B cell (primary cell): ENCODE measurements around the gene TMEM35A. TPM values are rescaled to one million over a fixed set of nuclear protein-coding genes. Genes with fewer than 3 reads are reported as not detected.

Source experiments
- ATAC-seq: fragments of 200-7000 bp; cut with Tn5 transposase; one replicate; pipeline ENCODE4 v1.10.0; 2021; ENCODE audit warnings: low read depth, mild to moderate bottlenecking, moderate number of reproducible peaks, moderate library complexity
- CTCF ChIA-PET: fragments of 350-600 bp; sonication (Branson Sonifier 250); formaldehyde crosslinking; loops from one replicate; lab custom pipeline; 2021; ENCODE audit warnings: antibody characterized with exemption, inconsistent platforms; lab: Charles Lee
- POLR2A ChIA-PET: fragments of 350-600 bp; sonication (Branson Sonifier 250); formaldehyde crosslinking; loops from one replicate; lab custom pipeline; 2021; ENCODE audit warnings: antibody characterized with exemption; lab: Charles Lee
- DNase-seq: peaks from one replicate; pipeline ENCODE4 v3.0.0; 2013
- H2AFZ ChIP-seq: 2 replicates; pipeline ENCODE4 v1.6.1; 2012; ENCODE audit warnings: mild to moderate bottlenecking, low read depth, low read length; ENCODE audit not compliant: insufficient read depth, poor library complexity, severe bottlenecking
- H3K27ac ChIP-seq, 2 donors: 1 replicate in 1 of 2; 2 replicates in 1 of 2; pipeline ENCODE4 v1.5.1; 2012 to 2013; ENCODE audit warnings: low read length in 2 of 2, mild to moderate bottlenecking in 2 of 2, moderate library complexity in 1 of 2
- H3K27me3 ChIP-seq, 4 experiments: fragments of 200-600 bp in 1 of 4; sonication (generic) in 1 of 4; replicated peaks in 1 of 4; 1 replicate in 2 of 4; 2 replicates in 2 of 4; pipeline versions ENCODE4 v1.6.1 to v1.7.0; 2013 to 2016; ENCODE audit warnings: low read length in 3 of 4, mild to moderate bottlenecking in 2 of 4, mixed read lengths in 1 of 4, moderate library complexity in 1 of 4; ENCODE audit not compliant: insufficient read depth in 4 of 4, control insufficient read depth in 3 of 4; ENCODE audit errors: control extremely low read depth in 1 of 4
- H3K36me3 ChIP-seq, 2 experiments: replicated peaks in 1 of 2; 1 replicate in 1 of 2; 2 replicates in 1 of 2; pipeline versions ENCODE4 v1.6.1 to v1.7.1; 2013; ENCODE audit warnings: low read length in 1 of 2; ENCODE audit not compliant: insufficient read depth in 2 of 2, control insufficient read depth in 1 of 2; ENCODE audit errors: control extremely low read depth in 1 of 2, extremely low read depth in 1 of 2
- H3K4me1 ChIP-seq, 2 donors: fragments of 200-600 bp in 1 of 2; sonication (generic) in 1 of 2; 1 replicate in 1 of 2; 2 replicates in 1 of 2; pipeline versions ENCODE4 v1.5.1 to v1.6.1; 2013 to 2017; ENCODE audit warnings: low read length in 2 of 2; ENCODE audit not compliant: control insufficient read depth in 2 of 2, insufficient read depth in 2 of 2
- H3K4me2 ChIP-seq: replicated peaks from 2 replicates; pipeline ENCODE3; 2012; ENCODE audit warnings: mild to moderate bottlenecking, low read depth, low read length; ENCODE audit not compliant: poor library complexity, severe bottlenecking
- H3K4me3 ChIP-seq, 5 experiments: fragments of 200-600 bp in 1 of 5; sonication (generic) in 1 of 5; 1 replicate in 3 of 5; 2 replicates in 2 of 5; pipeline versions ENCODE4 v1.5.1 to v1.7.0; 2011 to 2016; ENCODE audit warnings: low read length in 4 of 5, mild to moderate bottlenecking in 4 of 5, low read depth in 2 of 5, control low read depth in 1 of 5, moderate library complexity in 1 of 5; ENCODE audit not compliant: insufficient read depth in 1 of 5; ENCODE audit errors: control extremely low read depth in 1 of 5, extremely low read depth in 1 of 5
- H3K79me2 ChIP-seq: fragments of 200-600 bp; sonication (generic); one replicate; pipeline ENCODE4 v1.6.0; 2016; ENCODE audit warnings: low read length; ENCODE audit not compliant: control insufficient read depth, insufficient read depth
- H3K9ac ChIP-seq: fragments of 200-600 bp; sonication (generic); 2 replicates; pipeline ENCODE4 v1.6.1; 2017; ENCODE audit warnings: mild to moderate bottlenecking, low read length, moderate library complexity
- H3K9me3 ChIP-seq, 3 donors: one replicate each; pipeline versions ENCODE4 v1.6.1 to v1.7.1; 2013; ENCODE audit warnings: low read length in 2 of 3; ENCODE audit not compliant: control insufficient read depth in 2 of 3, insufficient read depth in 1 of 3; ENCODE audit errors: control extremely low read depth in 1 of 3
- H4K20me1 ChIP-seq: 2 replicates; pipeline ENCODE4 v1.6.0; 2012; ENCODE audit warnings: mild to moderate bottlenecking, low read length; ENCODE audit not compliant: insufficient read depth, control insufficient read depth, poor library complexity, severe bottlenecking
- H3K27ac Mint-ChIP-seq: one replicate; pipeline ENCODE4 v1.8.0; 2021; ENCODE audit warnings: mixed read lengths
- H3K27me3 Mint-ChIP-seq: one replicate; pipeline ENCODE4 v1.8.0; 2021; ENCODE audit warnings: mixed read lengths
- H3K4me1 Mint-ChIP-seq: one replicate; pipeline ENCODE4 v1.8.0; 2021; ENCODE audit warnings: mixed read lengths
- H3K4me3 Mint-ChIP-seq: one replicate; pipeline ENCODE4 v1.8.0; 2021; ENCODE audit warnings: mixed read lengths
- H3K9me3 Mint-ChIP-seq: one replicate; pipeline ENCODE4 v1.8.0; 2022; ENCODE audit warnings: mixed read lengths; ENCODE audit not compliant: insufficient read depth
- EZH2 ChIP-seq: IDR thresholded peaks from 2 replicates; pipeline ENCODE4 v1.6.1; 2012; ENCODE audit warnings: borderline replicate concordance, low read depth, mild to moderate bottlenecking, moderate library complexity, low read length; ENCODE audit not compliant: insufficient read depth, poor library complexity, severe bottlenecking
- WGBS: methylation state at CpG from one replicate; pipeline ENCODE4 v1.1.5; 2013; ENCODE audit warnings: missing lambda C conversion rate; ENCODE audit not compliant: insufficient coverage; 5-methylcytosine and 5-hydroxymethylcytosine counted together
- intact Hi-C: fragments of 100-400 bp; cut with micrococcal nuclease; formaldehyde crosslinking; loops from one replicate; pipeline ENCODE4 v1.10.0; 2022
- polyA plus RNA-seq: library from polyadenylated mRNA; depleted of rRNA; stranded (reverse); fragments of >200 nt; gene quantifications from 2 replicates; pipeline ENCODE4 v1.2.3, GENCODE V29; 2012
- total RNA-seq, 2 donors: library from RNA; stranded (reverse); fragments of 120-200 nt in 1 of 2; gene quantifications; 1 replicate in 1 of 2; 2 replicates in 1 of 2; pipeline versions ENCODE4 v1.2.3 to v1.2.4, GENCODE V29; 2013 to 2022
- TF ChIP-seq, protein P1 (sequence below): fragments of 200-600 bp; IDR thresholded peaks from one replicate; pipeline ENCODE4 v1.8.0; 2022; ENCODE audit warnings: antibody characterized with exemption, mild to moderate bottlenecking

Gene TMEM35A
- total and polyA plus RNA-seq, 2 donors (not counting 1 experiment from before 2014, with no cell fraction given), result not detected

DNA sequence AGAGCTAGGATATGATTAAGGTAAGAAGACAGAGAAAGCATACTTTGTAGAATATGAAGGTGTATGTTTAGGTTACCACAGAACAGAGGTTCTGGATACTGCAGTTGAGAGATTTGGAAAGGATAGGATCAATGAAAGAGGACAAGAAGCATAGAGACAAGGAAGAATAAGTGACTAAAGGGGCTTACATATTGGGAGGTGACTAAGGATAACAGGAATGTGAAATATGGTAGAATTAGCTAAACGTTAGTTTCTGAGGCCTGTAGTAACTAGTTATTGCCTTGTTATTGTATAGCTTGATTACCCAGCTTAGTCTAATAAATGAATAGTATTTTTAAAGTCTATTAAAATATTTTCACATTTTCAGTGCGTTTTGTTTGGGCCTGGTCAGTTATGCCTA is 57.6 kb downstream of the TMEM35A start:
- H3K4me3 Mint-ChIP-seq, result no peak overlapping the region
- Histone ChIP-seq H3K36me3 (no peaks in the 10 kb centered on the region), H3K27ac (no peak overlapping the region), H4K20me1 (no peaks in the 10 kb centered on the region), H3K4me3 (no peak overlapping the region), H3K9me3 (no peaks in the 10 kb centered on the region), H2AFZ (no peak overlapping the region), H3K27me3 (no peaks in the 10 kb centered on the region), H3K9ac (no peak overlapping the region), H3K4me2 (no peak overlapping the region), H3K79me2 (no peaks in the 10 kb centered on the region), H3K4me1 (no peaks in the 10 kb centered on the region)
- no peaks in the 10 kb centered on the region for H3K27me3 Mint-ChIP-seq
- no peak for ATAC-seq
- TF ChIP-seq, protein P1, sequence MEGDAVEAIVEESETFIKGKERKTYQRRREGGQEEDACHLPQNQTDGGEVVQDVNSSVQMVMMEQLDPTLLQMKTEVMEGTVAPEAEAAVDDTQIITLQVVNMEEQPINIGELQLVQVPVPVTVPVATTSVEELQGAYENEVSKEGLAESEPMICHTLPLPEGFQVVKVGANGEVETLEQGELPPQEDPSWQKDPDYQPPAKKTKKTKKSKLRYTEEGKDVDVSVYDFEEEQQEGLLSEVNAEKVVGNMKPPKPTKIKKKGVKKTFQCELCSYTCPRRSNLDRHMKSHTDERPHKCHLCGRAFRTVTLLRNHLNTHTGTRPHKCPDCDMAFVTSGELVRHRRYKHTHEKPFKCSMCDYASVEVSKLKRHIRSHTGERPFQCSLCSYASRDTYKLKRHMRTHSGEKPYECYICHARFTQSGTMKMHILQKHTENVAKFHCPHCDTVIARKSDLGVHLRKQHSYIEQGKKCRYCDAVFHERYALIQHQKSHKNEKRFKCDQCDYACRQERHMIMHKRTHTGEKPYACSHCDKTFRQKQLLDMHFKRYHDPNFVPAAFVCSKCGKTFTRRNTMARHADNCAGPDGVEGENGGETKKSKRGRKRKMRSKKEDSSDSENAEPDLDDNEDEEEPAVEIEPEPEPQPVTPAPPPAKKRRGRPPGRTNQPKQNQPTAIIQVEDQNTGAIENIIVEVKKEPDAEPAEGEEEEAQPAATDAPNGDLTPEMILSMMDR, result no peak
- TF ChIP-seq EZH2, result no peak
- intact Hi-C loops, result no loop called here
- no peaks in the 10 kb centered on the region for H3K9me3 Mint-ChIP-seq
- H3K4me1 Mint-ChIP-seq, result no peaks in the 10 kb centered on the region
- no peak overlapping the region for H3K27ac Mint-ChIP-seq
- no peak for DNase-seq
- ChIA-PET POLR2A (no interaction called here), CTCF (no interaction called here)
- no CpG with 5 or more reads among the region's 2 CpGs for WGBS

Other genes starting within 250 kb of the TMEM35A start
- gene NOX1, start 204.5 kb upstream of the TMEM35A start, total RNA-seq, result not detected in 2 replicates
- gene NOX1, start 204.5 kb upstream of the TMEM35A start, polyA plus RNA-seq, result 0.13 TPM in 1 of 2 replicates, not detected in the other
- 4.9 and 5.4 TPM in 2 replicates for gene XKRX, start 150.0 kb upstream of the TMEM35A start, total RNA-seq
- 4.0 and 4.6 TPM in 2 replicates for gene XKRX, start 150.0 kb upstream of the TMEM35A start, polyA plus RNA-seq
- not detected in 2 replicates for gene ARL13A, start 109.2 kb upstream of the TMEM35A start, total RNA-seq
- not detected in 2 replicates for gene ARL13A, start 109.2 kb upstream of the TMEM35A start, polyA plus RNA-seq
- gene TRMT2B, start 26.8 kb upstream of the TMEM35A start, total RNA-seq, result 51.2 and 56.4 TPM in 2 replicates
- gene TRMT2B, start 26.8 kb upstream of the TMEM35A start, polyA plus RNA-seq, result 29.9 and 30.9 TPM in 2 replicates
- gene CENPI, start 19.3 kb downstream of the TMEM35A start, total RNA-seq, result 1.9 and 3.2 TPM in 2 replicates
- 0.19 and 0.28 TPM in 2 replicates for gene CENPI, start 19.3 kb downstream of the TMEM35A start, polyA plus RNA-seq
- gene DRP2, start 140.9 kb downstream of the TMEM35A start, total RNA-seq, result 0.10 TPM in 1 of 2 replicates, not detected in the other
- 0.04 TPM in 2 replicates for gene DRP2, start 140.9 kb downstream of the TMEM35A start, polyA plus RNA-seq
- gene TAF7L, start 212.5 kb downstream of the TMEM35A start, total RNA-seq, result not detected in 2 replicates
- gene TAF7L, start 212.5 kb downstream of the TMEM35A start, polyA plus RNA-seq, result 0.07 and 0.10 TPM in 2 replicates